ENCODE data around the gene RPTOR.

DNA sequence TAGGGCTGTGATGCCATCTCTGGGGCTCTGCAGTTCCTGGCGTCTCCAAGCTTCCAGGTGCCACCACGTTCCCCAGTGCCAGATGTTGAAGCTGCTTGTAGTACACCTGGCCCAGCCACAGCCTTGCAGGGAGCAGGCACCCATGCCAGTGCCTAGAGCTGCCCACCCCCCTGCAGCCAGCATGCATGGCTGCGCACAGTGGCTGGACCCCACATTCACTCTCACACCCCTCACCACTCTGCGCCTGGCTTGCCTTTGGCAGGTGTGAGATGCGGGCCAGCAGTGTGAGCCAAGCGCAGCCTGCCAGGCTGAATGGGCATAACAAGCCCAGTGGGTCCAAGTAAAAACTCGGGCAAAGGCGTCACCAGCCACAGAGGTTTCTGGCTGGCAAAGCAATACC, 371.6 kb downstream of the RPTOR start:
- TF ChIP-seq EP300 (conservative IDR thresholded peaks at IDR 0.05; ENCODE audit: poor library complexity, severe bottlenecking) (no peak), CTCF (IDR thresholded peaks at IDR 0.05; ENCODE audit: poor library complexity, severe bottlenecking) (no peak), POLR2AphosphoS5 (IDR thresholded peaks at IDR 0.05) (no peak), RAD21 (conservative IDR thresholded peaks at IDR 0.05) (no peak), EZH2 (IDR thresholded peaks at IDR 0.05; ENCODE audit: borderline replicate concordance, insufficient read depth, low read length, poor library complexity, severe bottlenecking) (no peak), MXI1 (conservative IDR thresholded peaks at IDR 0.05; ENCODE audit: poor library complexity, severe bottlenecking) (no peak), SMC3 (conservative IDR thresholded peaks at IDR 0.05; ENCODE audit: poor library complexity) (no peak), TAF1 (IDR thresholded peaks at IDR 0.05; ENCODE audit: low read depth) (no peak), REST (IDR thresholded peaks at IDR 0.05; ENCODE audit: borderline replicate concordance) (no peak)
